ENCODE measurements around the gene ZNF865.

The ZNF865 gene

DNA sequence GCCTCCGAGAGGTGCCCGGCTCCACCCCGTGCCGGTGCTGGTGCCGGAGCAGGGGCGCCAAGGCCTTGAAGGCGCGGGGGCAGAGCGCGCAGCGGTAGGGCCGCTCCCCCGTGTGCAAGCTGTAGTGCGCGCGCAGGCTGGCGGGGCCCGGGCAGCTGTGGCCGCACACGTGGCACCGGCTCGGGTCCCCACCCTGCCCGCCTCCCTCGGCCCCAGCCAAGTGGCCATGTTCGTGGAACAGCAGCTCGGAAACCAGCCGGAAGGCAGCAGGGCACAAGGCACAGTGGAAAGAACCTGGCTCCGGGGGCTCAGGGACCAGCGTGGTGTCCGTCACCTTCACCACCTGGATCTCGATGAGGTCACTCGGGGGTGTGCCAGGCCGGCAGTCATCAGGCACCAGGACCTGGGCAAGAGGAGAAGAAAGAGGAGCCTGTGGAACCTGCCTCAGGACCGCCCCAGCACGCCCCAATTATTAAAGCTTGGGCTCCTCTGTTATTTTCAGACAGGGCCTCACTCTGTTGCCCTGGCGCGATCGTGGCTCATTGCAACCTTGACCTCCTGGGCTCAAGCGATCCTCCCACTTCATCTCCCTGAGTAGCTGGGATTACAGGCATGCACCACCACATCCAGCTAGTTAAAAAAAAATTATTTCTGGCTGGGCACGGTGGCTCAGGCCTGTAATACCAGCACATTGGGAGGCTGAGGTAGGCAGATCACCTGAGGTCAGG, 17.0 kb downstream of the ZNF865 start:
- Histone ChIP-seq H3K27me3 (replicated peaks in 2 of 5; ENCODE audit: control insufficient read depth in 4 of 5, insufficient read depth in 5 of 5, low read length in 4 of 5) (no peaks in the 10 kb centered on the region), H3K27ac (ENCODE audit: insufficient read depth in 1 of 2, low read depth in 1 of 2, low read length in 2 of 2, poor library complexity in 1 of 2, severe bottlenecking in 2 of 2) (no peak overlapping the region), H3K4me3 (ENCODE audit: control insufficient read depth in 1 of 7, extremely low read depth in 1 of 7, insufficient read depth in 4 of 7, low read depth in 2 of 7, low read length in 6 of 7) (no peak overlapping the region), H3K36me3 (ENCODE audit: control insufficient read depth in 4 of 4, insufficient read depth in 4 of 4, low read length in 3 of 4) (peaks cover 0 to 15% (median 10%) of the 10 kb centered on the region in 4 experiments), H3K9me3 (ENCODE audit: control extremely low read depth in 1 of 5, control insufficient read depth in 4 of 5, insufficient read depth in 2 of 5, low read depth in 1 of 5, low read length in 4 of 5) (no peaks in the 10 kb centered on the region), H3K4me1 (ENCODE audit: control extremely low read depth in 1 of 4, control insufficient read depth in 4 of 4, insufficient read depth in 4 of 4, low read length in 3 of 4) (peaks cover 4 to 29% (median 21%) of the 10 kb centered on the region in 4 experiments)
- ChIA-PET CTCF (interaction anchor here (7.5 kb wide), 1 partner anchor 13 kb away, joined by 53 read pairs; no protein-coding TSS in a partner anchor), POLR2A (no interaction called here)
- DNase-seq, result no peak
- WGBS (ENCODE audit: insufficient coverage), result 98% methylated on average over 35 of the region's 40 CpGs

DNA sequence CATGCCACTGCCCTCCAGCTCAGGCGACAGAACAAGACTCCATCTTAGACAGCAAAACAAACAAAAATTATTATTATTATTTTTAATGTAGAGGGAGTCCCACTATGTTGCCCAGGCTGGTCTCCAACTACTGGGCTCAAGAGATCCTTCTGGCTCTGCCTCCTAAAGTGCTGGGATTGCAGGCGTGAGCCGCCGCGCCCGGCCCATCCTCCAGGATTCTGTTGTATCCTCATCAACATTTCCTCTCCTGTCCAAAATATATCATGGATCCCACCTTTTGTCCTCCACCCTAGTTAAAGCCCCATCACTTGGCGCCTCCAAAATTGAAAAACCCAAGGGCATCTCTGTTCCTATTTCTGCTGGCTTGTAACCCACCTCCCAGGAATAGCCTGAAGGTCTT, 17.7 kb downstream of the ZNF865 start:
- WGBS (ENCODE audit: insufficient coverage), result 97% methylated on average over 6 of the region's 7 CpGs

GRCh38 chr19:55623561-55623960, 18.1 kb downstream of the ZNF865 start:
- Histone ChIP-seq H3K27me3 (replicated peaks in 2 of 5; ENCODE audit: control insufficient read depth in 4 of 5, insufficient read depth in 5 of 5, low read length in 4 of 5) (no peaks in the 10 kb centered on the region), H3K4me1 (ENCODE audit: control extremely low read depth in 1 of 4, control insufficient read depth in 4 of 4, insufficient read depth in 4 of 4, low read length in 3 of 4) (peaks cover 4 to 29% (median 21%) of the 10 kb centered on the region in 4 experiments), H3K9me3 (ENCODE audit: control extremely low read depth in 1 of 5, control insufficient read depth in 4 of 5, insufficient read depth in 2 of 5, low read depth in 1 of 5, low read length in 4 of 5) (no peaks in the 10 kb centered on the region), H3K4me3 (ENCODE audit: control insufficient read depth in 1 of 7, extremely low read depth in 1 of 7, insufficient read depth in 4 of 7, low read depth in 2 of 7, low read length in 6 of 7) (peak overlapping the region in 3 of 7 experiments; percentile 36 to 62 (median 47)), H3K36me3 (ENCODE audit: control insufficient read depth in 4 of 4, insufficient read depth in 4 of 4, low read length in 3 of 4) (peaks cover 0 to 11% (median 5%) of the 10 kb centered on the region in 4 experiments), H3K27ac (ENCODE audit: insufficient read depth in 1 of 2, low read depth in 1 of 2, low read length in 2 of 2, poor library complexity in 1 of 2, severe bottlenecking in 2 of 2) (no peak overlapping the region)
- 84% methylated on average over 5 of the region's 7 CpGs for WGBS (ENCODE audit: insufficient coverage)
- POLR2A ChIA-PET, result no interaction called here
- CTCF ChIA-PET, result interaction anchor here (2.2 to 7.5 kb wide), 2 partner anchors 12 to 17 kb away, joined by 13 to 53 read pairs; partner anchors contain the start of gene ZNF865
- DNase-seq, result no peak

More for the DNA sequence above, 17.7 kb downstream of the ZNF865 start:
- no peaks in the 10 kb centered on the region for H3K27me3 ChIP-seq (replicated peaks in 2 of 5; ENCODE audit: control insufficient read depth in 4 of 5, insufficient read depth in 5 of 5, low read length in 4 of 5)
- H3K4me1 ChIP-seq (ENCODE audit: control extremely low read depth in 1 of 4, control insufficient read depth in 4 of 4, insufficient read depth in 4 of 4, low read length in 3 of 4), result peaks cover 4 to 29% (median 21%) of the 10 kb centered on the region in 4 experiments
- DNase-seq, result no peak
- ChIA-PET CTCF (interaction anchor here (2.2 to 7.5 kb wide), 2 partner anchors 13 to 17 kb away, joined by 13 to 53 read pairs; partner anchors contain the start of gene ZNF865), POLR2A (no interaction called here)
- no peak overlapping the region for H3K4me3 ChIP-seq (ENCODE audit: control insufficient read depth in 1 of 7, extremely low read depth in 1 of 7, insufficient read depth in 4 of 7, low read depth in 2 of 7, low read length in 6 of 7)
- H3K27ac ChIP-seq (ENCODE audit: insufficient read depth in 1 of 2, low read depth in 1 of 2, low read length in 2 of 2, poor library complexity in 1 of 2, severe bottlenecking in 2 of 2), result no peak overlapping the region
- H3K9me3 ChIP-seq (ENCODE audit: control extremely low read depth in 1 of 5, control insufficient read depth in 4 of 5, insufficient read depth in 2 of 5, low read depth in 1 of 5, low read length in 4 of 5), result no peaks in the 10 kb centered on the region
- H3K36me3 ChIP-seq (ENCODE audit: control insufficient read depth in 4 of 4, insufficient read depth in 4 of 4, low read length in 3 of 4), result peaks cover 0 to 11% (median 5%) of the 10 kb centered on the region in 4 experiments

DNA sequence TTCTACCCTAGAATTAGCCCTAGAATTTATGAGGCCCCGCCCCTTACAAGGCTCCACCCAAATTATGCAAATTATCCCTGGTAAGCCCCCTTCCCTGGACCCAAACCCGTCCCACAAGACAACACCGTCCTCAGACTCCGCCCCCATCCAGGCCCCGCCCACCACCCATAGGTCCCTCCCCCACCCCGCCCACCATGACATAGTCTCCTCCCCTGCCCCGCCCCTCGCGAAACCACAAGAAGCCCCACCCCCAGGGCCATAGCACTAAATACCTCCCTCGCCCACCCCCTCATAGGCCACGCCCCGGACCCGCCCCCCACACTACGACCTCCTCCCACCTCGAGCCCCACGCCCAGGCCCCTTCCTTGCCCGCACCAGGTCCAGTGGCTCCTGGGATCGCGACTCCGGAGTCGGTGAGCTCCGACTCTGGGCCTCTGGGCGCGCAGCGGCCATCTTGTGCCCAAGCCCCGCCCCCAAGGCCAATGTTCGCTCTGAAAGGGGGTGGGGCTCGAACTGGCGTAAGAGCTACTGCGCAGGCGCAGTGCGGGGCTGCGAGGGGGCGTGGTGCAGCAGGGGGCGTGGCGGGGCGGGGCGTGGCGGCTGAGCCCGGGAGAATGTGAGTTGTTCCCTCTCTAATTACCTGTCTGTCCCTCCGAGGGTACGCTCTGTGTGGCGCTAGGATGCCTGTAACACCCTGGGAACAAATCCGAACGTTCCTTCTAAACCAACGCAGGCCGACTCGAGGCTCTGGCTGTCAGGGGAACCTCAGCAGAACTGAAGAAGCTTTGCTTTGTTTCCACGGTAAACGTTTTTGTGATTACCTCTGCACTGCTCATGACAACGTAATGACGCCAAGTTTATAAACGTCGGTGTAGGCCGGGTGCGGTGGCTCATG, 18.9 kb downstream of the ZNF865 start, which contains the start of gene ZNF784:
Gene ZNF784 (minus strand): TSS at position 458 of the 895 bp plus-strand sequence. CDS start 5 bp downstream, at position 453.
- Histone ChIP-seq H3K4me3 (ENCODE audit: control insufficient read depth in 1 of 7, extremely low read depth in 1 of 7, insufficient read depth in 4 of 7, low read depth in 2 of 7, low read length in 6 of 7) (peak within 1 kb of the TSS; percentile 46 to 88 (median 72)), H3K9me3 (ENCODE audit: control extremely low read depth in 1 of 5, control insufficient read depth in 4 of 5, insufficient read depth in 2 of 5, low read depth in 1 of 5, low read length in 4 of 5) (no peaks in the 10 kb centered on the region), H3K36me3 (ENCODE audit: control insufficient read depth in 4 of 4, insufficient read depth in 4 of 4, low read length in 3 of 4) (peaks cover 0 to 11% (median 4%) of the 10 kb centered on the region in 4 experiments), H3K4me1 (ENCODE audit: control extremely low read depth in 1 of 4, control insufficient read depth in 4 of 4, insufficient read depth in 4 of 4, low read length in 3 of 4) (peaks cover 2 to 29% (median 21%) of the 10 kb centered on the region in 4 experiments), H3K27me3 (replicated peaks in 2 of 5; ENCODE audit: control insufficient read depth in 4 of 5, insufficient read depth in 5 of 5, low read length in 4 of 5) (no peaks in the 10 kb centered on the region), H3K27ac (ENCODE audit: insufficient read depth in 1 of 2, low read depth in 1 of 2, low read length in 2 of 2, poor library complexity in 1 of 2, severe bottlenecking in 2 of 2) (peak within 1 kb of the TSS; percentile 77 to 92)
- ChIA-PET POLR2A (interaction anchor here (0.6 to 0.7 kb wide), 2 partner anchors 25 to 58 kb away, joined by 4 to 5 read pairs; partner anchors contain the start of gene FIZ1), CTCF (interaction anchor here (0.6 to 7.5 kb wide), 5 partner anchors 11 to 47 kb away, joined by 3 to 53 read pairs (median 3); partner anchors contain the start of gene ZNF865)
- peak; percentile 91 to 94 (median 93) for DNase-seq
- under 1% methylated on average over 28 of the region's 56 CpGs for WGBS (ENCODE audit: insufficient coverage)

- 42% methylated on average over 9 of the region's 11 CpGs for WGBS (ENCODE audit: insufficient coverage)
- Histone ChIP-seq H3K4me3 (ENCODE audit: control insufficient read depth in 1 of 7, extremely low read depth in 1 of 7, insufficient read depth in 4 of 7, low read depth in 2 of 7, low read length in 6 of 7) (peak overlapping the region; percentile 20 to 88 (median 72)), H3K27me3 (replicated peaks in 2 of 5; ENCODE audit: control insufficient read depth in 4 of 5, insufficient read depth in 5 of 5, low read length in 4 of 5) (no peaks in the 10 kb centered on the region), H3K4me1 (ENCODE audit: control extremely low read depth in 1 of 4, control insufficient read depth in 4 of 4, insufficient read depth in 4 of 4, low read length in 3 of 4) (peaks cover 0 to 27% (median 20%) of the 10 kb centered on the region in 4 experiments), H3K36me3 (ENCODE audit: control insufficient read depth in 4 of 4, insufficient read depth in 4 of 4, low read length in 3 of 4) (peaks cover 0 to 11% (median 4%) of the 10 kb centered on the region in 4 experiments), H3K27ac (ENCODE audit: insufficient read depth in 1 of 2, low read depth in 1 of 2, low read length in 2 of 2, poor library complexity in 1 of 2, severe bottlenecking in 2 of 2) (peak overlapping the region in 1 of 2 experiments; percentile 92), H3K9me3 (ENCODE audit: control extremely low read depth in 1 of 5, control insufficient read depth in 4 of 5, insufficient read depth in 2 of 5, low read depth in 1 of 5, low read length in 4 of 5) (no peaks in the 10 kb centered on the region)
- no peak for DNase-seq
- POLR2A ChIA-PET, result interaction anchor here (0.6 kb wide), 2 partner anchors 59 to 118 kb away, joined by 3 to 4 read pairs; no protein-coding TSS in a partner anchor
- CTCF ChIA-PET, result interaction anchor here (0.7 to 7.5 kb wide), 7 partner anchors 11 to 373 kb away, joined by 3 to 53 read pairs (median 5); partner anchors contain the start of gene ZNF865
These were observed 19.5 kb downstream of the ZNF865 start for GRCh38 chr19:55625004-55625326.

DNA sequence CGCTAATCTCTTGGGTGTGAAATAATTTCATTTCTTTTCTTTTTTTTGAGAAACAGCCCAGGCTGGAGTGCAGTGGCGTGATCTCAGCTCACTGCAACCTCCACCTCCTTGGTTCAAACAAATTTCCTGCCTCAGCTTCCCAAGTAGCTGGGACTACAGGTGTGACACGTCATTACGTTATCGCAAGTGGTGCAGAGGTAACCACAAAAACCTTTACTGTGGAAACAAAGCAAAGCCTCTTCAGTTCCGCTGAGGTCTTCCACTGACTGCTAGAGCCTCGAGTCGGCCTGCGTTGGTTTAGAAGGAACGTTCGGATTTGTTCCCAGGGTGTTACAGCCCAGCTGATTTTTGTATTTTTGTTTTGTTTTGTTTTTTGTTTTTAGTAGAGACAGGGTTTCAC, 20.9 kb downstream of the ZNF865 start:
- WGBS (ENCODE audit: insufficient coverage), result 99% methylated on average over 11 of the region's 11 CpGs
- H3K27me3 ChIP-seq (replicated peaks in 2 of 5; ENCODE audit: control insufficient read depth in 4 of 5, insufficient read depth in 5 of 5, low read length in 4 of 5), result no peaks in the 10 kb centered on the region
- no peak for DNase-seq
- H3K4me3 ChIP-seq (ENCODE audit: control insufficient read depth in 1 of 7, extremely low read depth in 1 of 7, insufficient read depth in 4 of 7, low read depth in 2 of 7, low read length in 6 of 7), result no peak overlapping the region
- POLR2A ChIA-PET, result interaction anchor here (0.7 kb wide), 2 partner anchors 14 to 42 kb away, joined by 3 read pairs; no protein-coding TSS in a partner anchor
- no peak overlapping the region for H3K27ac ChIP-seq (ENCODE audit: insufficient read depth in 1 of 2, low read depth in 1 of 2, low read length in 2 of 2, poor library complexity in 1 of 2, severe bottlenecking in 2 of 2)
- CTCF ChIA-PET, result interaction anchor here (0.7 to 7.5 kb wide), 10 partner anchors 8 to 486 kb away, joined by 3 to 53 read pairs (median 6); partner anchors contain the start of gene ZNF865
- peaks cover 0 to 6% (median under 1%) of the 10 kb centered on the region in 4 experiments for H3K36me3 ChIP-seq (ENCODE audit: control insufficient read depth in 4 of 4, insufficient read depth in 4 of 4, low read length in 3 of 4)
- H3K4me1 ChIP-seq (ENCODE audit: control extremely low read depth in 1 of 4, control insufficient read depth in 4 of 4, insufficient read depth in 4 of 4, low read length in 3 of 4), result peaks cover 0 to 13% (median 6%) of the 10 kb centered on the region in 4 experiments
- no peaks in the 10 kb centered on the region for H3K9me3 ChIP-seq (ENCODE audit: control extremely low read depth in 1 of 5, control insufficient read depth in 4 of 5, insufficient read depth in 2 of 5, low read depth in 1 of 5, low read length in 4 of 5)
